Activated gamma-delta T cell treated with anti-CD3 and anti-CD28 coated beads, Interleukin-2, amount 50 U/mL, for 16 hours (primary cell): ENCODE data around the gene HSPA12A.

ENCODE experiments used
- DNase-seq: peaks from one replicate; pipeline ENCODE4 v3.0.0-alpha.2; 2020; ENCODE audit warnings: low read depth

Gene HSPA12A

DNA sequence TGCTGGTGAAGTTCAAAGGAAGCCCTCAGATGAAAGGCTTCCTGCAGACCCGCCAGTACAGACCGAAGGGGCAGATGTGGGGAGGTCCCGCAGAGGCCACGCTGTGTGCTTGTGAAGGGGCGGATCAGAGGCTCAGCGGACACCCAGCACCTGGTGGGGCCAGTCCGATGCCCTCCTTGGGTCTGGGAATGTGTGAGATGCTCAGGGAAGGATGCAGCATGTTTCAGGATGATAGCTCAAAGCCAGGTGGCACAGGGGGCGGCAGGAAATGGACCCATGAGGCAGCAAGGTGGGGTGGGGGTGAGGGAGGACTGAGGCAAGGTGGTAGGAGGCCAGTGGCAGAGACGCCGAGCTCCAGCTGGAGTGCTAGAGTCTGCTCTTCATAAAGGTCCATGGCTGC is 27.9 kb upstream of the HSPA12A start:
- DNase-seq, result no peak

DNA sequence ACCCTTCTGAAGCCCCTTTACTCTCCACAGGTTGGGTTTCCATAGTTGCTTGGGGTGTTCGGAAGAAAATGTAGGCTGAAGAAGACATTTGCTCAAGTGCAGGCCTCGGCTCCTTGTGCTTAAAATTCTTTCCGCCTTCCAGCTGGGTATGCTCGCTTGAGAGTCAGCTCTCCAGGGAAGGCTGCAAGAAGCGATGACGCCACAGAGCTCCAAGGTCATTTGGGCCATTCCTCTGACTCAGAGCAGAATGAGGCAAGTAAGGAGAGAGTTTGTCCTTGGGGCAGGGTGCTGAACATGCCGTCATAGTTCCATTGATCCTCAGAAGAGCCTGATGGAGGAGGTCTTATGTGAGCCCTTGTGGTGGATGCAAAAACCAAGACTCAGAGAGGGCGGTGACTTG is 27.4 kb upstream of the HSPA12A start:
- no peak for DNase-seq

- no peak for DNase-seq
Observed at GRCh38 chr10:116769368-116769767, 27.0 kb upstream of the HSPA12A start.

DNA sequence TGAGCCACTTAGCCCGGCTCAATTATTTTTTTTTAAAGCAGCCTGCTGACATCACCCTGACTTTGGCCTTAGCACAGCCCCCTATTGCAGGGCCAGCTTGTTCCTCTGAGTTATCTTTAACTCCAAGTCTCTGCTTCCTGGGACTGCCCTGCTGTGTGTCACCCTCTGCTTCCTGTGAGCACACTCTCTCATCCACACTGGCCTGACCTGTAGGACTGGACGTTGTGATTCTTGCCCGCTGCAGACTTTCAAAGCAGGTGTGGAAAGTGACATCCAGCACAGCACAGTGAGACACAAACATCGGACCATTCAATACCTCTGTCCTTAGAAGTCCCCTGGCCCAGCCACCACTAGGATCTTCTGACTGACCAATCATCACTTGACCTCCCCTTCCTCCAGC is 26.4 kb upstream of the HSPA12A start:
- DNase-seq, result no peak

DNA sequence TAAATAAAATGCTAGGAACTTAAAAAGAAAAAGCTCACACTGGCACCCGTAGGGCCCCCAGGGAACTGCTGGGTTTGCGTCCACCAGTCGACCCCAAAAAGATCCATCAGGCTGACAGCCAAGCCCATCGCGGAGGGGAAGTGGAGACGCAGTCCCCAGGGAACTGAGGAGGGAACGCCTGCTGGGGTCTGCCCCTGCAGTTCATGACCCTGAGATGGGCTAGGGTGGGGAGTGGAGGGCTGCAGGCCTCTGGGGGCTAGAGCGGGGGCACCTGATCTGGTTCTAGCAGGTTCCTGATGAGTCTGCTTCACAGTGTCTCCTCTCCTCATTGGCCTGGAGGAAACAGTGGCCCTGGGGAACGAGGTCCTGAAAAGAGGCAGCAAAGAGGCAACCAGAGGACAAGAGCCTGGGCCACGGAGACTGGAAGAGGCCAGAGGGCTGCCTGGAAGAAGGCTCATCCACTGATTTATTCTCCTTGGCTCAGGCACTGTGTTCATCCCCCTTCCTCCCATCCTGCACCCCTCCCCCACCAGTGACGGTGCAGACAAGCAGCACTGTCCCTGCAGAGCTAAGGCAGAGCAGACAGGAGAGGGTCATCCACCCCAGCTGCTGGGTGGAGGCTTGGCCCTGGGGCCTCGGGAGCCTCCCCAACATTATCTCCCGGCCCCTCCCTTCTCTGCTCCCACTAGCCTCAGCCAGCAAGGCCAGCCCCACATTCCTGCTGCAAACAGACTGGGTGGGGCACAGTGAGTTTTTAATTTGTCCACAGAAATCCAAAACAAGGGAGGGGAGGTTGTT is 24.7 kb upstream of the HSPA12A start:
- no peak for DNase-seq

- DNase-seq, result no peak
Observed at GRCh38 chr10:116766241-116766827, 24.0 kb upstream of the HSPA12A start.

- DNase-seq, result no peak
Observed at GRCh38 chr10:116765648-116766081, 23.3 kb upstream of the HSPA12A start.

GRCh38 chr10:116764979-116765378 is 22.6 kb upstream of the HSPA12A start:
- no peak for DNase-seq

DNA sequence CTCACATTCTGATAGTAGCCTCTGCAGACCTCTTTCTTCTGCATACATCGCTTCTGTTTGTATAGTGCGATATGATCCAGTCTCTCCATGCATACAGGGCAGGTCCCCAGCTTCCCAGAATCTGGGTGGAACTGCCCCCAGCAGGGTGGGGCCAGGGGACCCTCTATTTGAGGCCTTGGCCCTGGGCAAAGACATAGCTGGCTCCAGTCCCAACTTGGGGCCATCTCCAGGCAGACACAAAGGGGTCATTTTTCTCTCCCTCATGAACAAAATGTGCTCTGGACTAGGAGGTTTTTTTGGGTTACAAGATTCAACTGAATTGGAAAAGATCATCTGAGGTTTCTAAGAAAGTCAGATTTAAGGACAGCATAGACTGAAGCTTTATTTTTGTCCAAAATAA is 21.1 kb upstream of the HSPA12A start:
- no peak for DNase-seq

GRCh38 chr10:116761883-116762282 is 19.5 kb upstream of the HSPA12A start:
- no peak for DNase-seq

GRCh38 chr10:116760919-116761318 is 18.6 kb upstream of the HSPA12A start:
- no peak for DNase-seq

DNA sequence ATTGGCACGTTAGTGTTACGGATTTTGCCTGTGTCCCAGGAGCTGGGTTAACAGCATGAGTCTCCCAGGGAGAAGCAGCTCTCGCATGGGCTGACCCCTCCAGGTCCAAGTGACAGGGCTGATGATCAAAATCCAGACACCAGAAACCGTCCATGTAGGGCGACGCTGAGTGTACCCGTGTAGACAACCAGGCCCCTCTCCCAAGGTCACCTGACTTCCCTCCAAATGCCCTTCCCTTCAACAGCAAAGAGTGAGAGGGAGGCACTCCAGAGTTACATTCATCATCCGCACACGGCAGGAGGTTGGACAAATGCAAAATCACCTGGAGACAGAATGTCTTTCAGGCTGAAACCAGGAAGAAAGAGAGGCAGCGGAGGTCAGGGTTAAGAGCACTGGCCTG is 14.9 kb upstream of the HSPA12A start:
- no peak for DNase-seq

- DNase-seq, result no peak
Observed at GRCh38 chr10:116756277-116756676, 13.9 kb upstream of the HSPA12A start.

- DNase-seq, result no peak
Observed at GRCh38 chr10:116753759-116754158, 11.4 kb upstream of the HSPA12A start.

- DNase-seq, result no peak
Observed at GRCh38 chr10:116752969-116753665, 10.8 kb upstream of the HSPA12A start.

DNA sequence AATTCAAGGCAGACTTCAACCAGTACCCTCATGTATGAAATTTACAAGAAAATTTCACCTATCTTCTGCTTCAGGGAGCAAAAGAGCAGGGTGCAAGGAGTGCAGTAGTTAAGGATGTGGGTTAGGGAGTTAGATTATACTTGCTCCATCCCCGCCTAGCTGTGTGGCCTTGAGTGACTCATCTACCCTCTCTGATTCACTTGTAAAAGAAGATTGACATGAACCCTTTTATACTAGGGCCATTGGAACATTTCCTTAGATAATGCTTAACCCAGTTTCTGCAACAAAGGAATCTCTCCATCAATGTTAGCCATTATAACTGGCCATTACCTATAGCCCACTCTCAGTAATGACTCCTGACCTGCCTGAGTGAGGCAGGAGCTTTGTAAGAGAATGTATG is 10.2 kb upstream of the HSPA12A start:
- DNase-seq, result no peak

DNA sequence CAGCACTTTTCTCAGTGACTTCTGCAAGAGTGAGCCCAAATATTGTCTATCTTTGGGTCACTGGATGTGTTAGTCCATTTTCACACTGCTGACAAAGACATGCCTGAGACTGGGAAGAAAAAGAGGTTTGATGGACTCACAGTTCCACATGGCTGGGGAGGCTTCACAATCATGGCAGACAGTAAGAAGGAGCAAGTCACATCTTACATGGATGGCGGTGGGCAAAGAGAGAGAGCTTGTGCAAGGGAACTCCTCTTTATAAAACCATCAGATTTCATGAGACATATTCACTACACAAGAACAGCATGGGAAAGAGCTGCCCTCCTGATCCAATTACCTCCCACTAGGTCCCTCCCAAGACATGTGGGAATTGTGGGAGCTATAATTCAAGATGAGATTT is 6.1 kb upstream of the HSPA12A start:
- no peak for DNase-seq

GRCh38 chr10:116748041-116748440 is 5.7 kb upstream of the HSPA12A start:
- no peak for DNase-seq

- no peak for DNase-seq
Observed at GRCh38 chr10:116747325-116747724, 5.0 kb upstream of the HSPA12A start.

DNA sequence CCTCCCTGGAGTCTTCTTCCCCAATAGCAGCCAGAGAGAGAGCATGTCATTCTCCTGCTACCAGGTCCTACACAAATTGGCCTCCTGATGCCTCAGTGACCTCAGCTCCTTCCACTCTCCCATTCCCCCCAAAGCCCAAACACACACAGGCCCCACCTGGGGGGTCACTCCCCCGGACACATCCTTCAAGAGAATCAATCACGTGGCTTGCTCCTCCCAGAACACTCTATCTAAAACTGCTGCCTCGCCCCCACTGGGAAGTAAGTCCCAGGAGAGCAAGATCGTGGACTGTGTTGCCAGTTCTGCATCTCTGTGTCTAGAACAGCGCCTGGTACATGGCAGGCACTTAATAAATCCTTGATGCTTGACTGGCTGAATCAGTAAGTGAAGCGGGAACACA is 2.5 kb upstream of the HSPA12A start:
- no peak for DNase-seq

- no peak for DNase-seq
Observed at GRCh38 chr10:116744163-116744753, 1.9 kb upstream of the HSPA12A start.

- DNase-seq, result no peak
Observed at GRCh38 chr10:116743266-116744064, 1.1 kb upstream of the HSPA12A start.
